Caco-2 (cell line): ENCODE results near the gene RXRG. TPM values are rescaled to one million over a fixed set of nuclear protein-coding genes. Genes with fewer than 3 reads are reported as not detected.

Experiments
- BruUV-seq: library from RNA; stranded (reverse); fragments of 400-500 nt; replicated peaks from 2 replicates; lab custom pipeline; 2021; lab: Mats Ljungman, UMichigan
- CTCF ChIA-PET: fragments of 300-600 bp; sonication (Branson Sonifier 250); formaldehyde crosslinking; loops from one replicate; lab custom pipeline; 2022; ENCODE audit warnings: antibody characterized with exemption; lab: Charles Lee
- POLR2A ChIA-PET: fragments of 300-600 bp; sonication (Branson Sonifier 250); formaldehyde crosslinking; loops from one replicate; lab custom pipeline; 2022; ENCODE audit warnings: antibody characterized with exemption; lab: Charles Lee
- DNase-seq, 2 experiments: peaks; one replicate each; pipeline versions ENCODE4 v3.0.0 to v3.0.0-alpha.2; 2020 to 2022
- H3K27me3 ChIP-seq: replicated peaks from 2 replicates; pipeline ENCODE4 v1.6.0; 2011; ENCODE audit warnings: low read length; ENCODE audit not compliant: control insufficient read depth, insufficient read depth
- H3K36me3 ChIP-seq: 2 replicates; pipeline ENCODE4 v1.5.1; 2011; ENCODE audit warnings: low read length; ENCODE audit not compliant: control insufficient read depth, insufficient read depth
- H3K4me1 ChIP-seq: fragments of 250-450 bp; sonication (Bioruptor Pico); 2 replicates; pipeline ENCODE4 v1.5.1; 2020; ENCODE audit warnings: mild to moderate bottlenecking
- H3K4me3 ChIP-seq: 2 replicates; pipeline ENCODE4 v1.5.1; 2011; ENCODE audit warnings: low read depth, mild to moderate bottlenecking, control low read depth, low read length
- H3K9me3 ChIP-seq: fragments of 250-450 bp; sonication (Bioruptor Pico); 2 replicates; pipeline ENCODE4 v1.5.1; 2020; ENCODE audit warnings: mild to moderate bottlenecking, moderate library complexity
- H3K27ac Mint-ChIP-seq: one replicate; pipeline ENCODE4 v1.8.0; 2022; ENCODE audit warnings: mixed read lengths; ENCODE audit not compliant: unreplicated experiment
- H3K27me3 Mint-ChIP-seq: one replicate; pipeline ENCODE4 v1.8.0; 2022; ENCODE audit warnings: mixed read lengths; ENCODE audit not compliant: insufficient read depth, unreplicated experiment
- H3K36me3 Mint-ChIP-seq: one replicate; pipeline ENCODE4 v1.8.0; 2022; ENCODE audit warnings: mild to moderate bottlenecking, mixed read lengths; ENCODE audit not compliant: insufficient read depth, unreplicated experiment
- H3K4me1 Mint-ChIP-seq: one replicate; pipeline ENCODE4 v1.8.0; 2022; ENCODE audit warnings: low read depth, mixed read lengths; ENCODE audit not compliant: unreplicated experiment
- H3K4me3 Mint-ChIP-seq: one replicate; pipeline ENCODE4 v1.8.0; 2022; ENCODE audit warnings: mild to moderate bottlenecking, moderate library complexity, mixed read lengths; ENCODE audit not compliant: unreplicated experiment
- H3K9me3 Mint-ChIP-seq: one replicate; pipeline ENCODE4 v1.8.0; 2022; ENCODE audit warnings: mixed read lengths; ENCODE audit not compliant: unreplicated experiment
- CTCF ChIP-seq, 2 experiments: fragments of 200-600 bp in 1 of 2; IDR thresholded peaks; 1 replicate in 1 of 2; 2 replicates in 1 of 2; pipeline versions ENCODE4 v1.5.1 to v1.8.0; 2011 to 2022; ENCODE audit warnings: antibody characterized with exemption in 1 of 2, control low read depth in 1 of 2, inconsistent platforms in 1 of 2, low read depth in 1 of 2, low read length in 1 of 2, mild to moderate bottlenecking in 1 of 2, moderate library complexity in 1 of 2; ENCODE audit not compliant: insufficient read depth in 1 of 2, severe bottlenecking in 1 of 2, unreplicated experiment in 1 of 2
- intact Hi-C: fragments of 100-400 bp; cut with micrococcal nuclease; formaldehyde crosslinking; loops from one replicate; pipeline ENCODE4 v1.10.0; 2022; ENCODE audit not compliant: unreplicated experiment
- total RNA-seq: library from RNA; stranded (reverse); gene quantifications from 2 replicates; pipeline ENCODE4 v1.2.3, GENCODE V29; 2022

The RXRG gene
- total RNA-seq, 1 experiment from 2014 or later: not detected

- ChIA-PET CTCF (no interaction called here), POLR2A (no interaction called here)
- H3K9me3 Mint-ChIP-seq: no peaks in the 10 kb centered on the region
- H3K4me1 ChIP-seq: no peaks in the 10 kb centered on the region
- no peak for DNase-seq
- no peak overlapping the region for H3K4me3 Mint-ChIP-seq
- H3K4me3 ChIP-seq: no peak overlapping the region
- BruUV-seq: no TSS peak
- H3K4me1 Mint-ChIP-seq: no peaks in the 10 kb centered on the region
- H3K27me3 ChIP-seq: peaks cover 2% of the 10 kb centered on the region; the same call in 1 of the 2 replicates
- intact Hi-C loops: no loop called here
- H3K9me3 ChIP-seq: no peaks in the 10 kb centered on the region
- H3K27me3 Mint-ChIP-seq: peaks cover 10% of the 10 kb centered on the region
- no peaks in the 10 kb centered on the region for H3K36me3 ChIP-seq
- H3K27ac Mint-ChIP-seq: no peak overlapping the region
- TF ChIP-seq CTCF (IDR thresholded peaks at IDR 0.05; ENCODE audit: insufficient read depth in 1 of 2, low read depth in 1 of 2, low read length in 1 of 2, severe bottlenecking in 1 of 2, unreplicated experiment in 1 of 2): no peak
- H3K36me3 Mint-ChIP-seq: no peaks in the 10 kb centered on the region
These were observed 18.2 kb downstream of the RXRG start for GRCh38 chr1:165426745-165427144.

- no peaks in the 10 kb centered on the region for H3K36me3 Mint-ChIP-seq
- H3K27me3 ChIP-seq: peaks cover 2% of the 10 kb centered on the region; the same call in 1 of the 2 replicates
- no peaks in the 10 kb centered on the region for H3K4me1 Mint-ChIP-seq
- POLR2A ChIA-PET: no interaction called here
- no peak for DNase-seq
- intact Hi-C loops: no loop called here
- no peaks in the 10 kb centered on the region for H3K9me3 ChIP-seq
- no TSS peak for BruUV-seq
- no peak overlapping the region for H3K27ac Mint-ChIP-seq
- TF ChIP-seq CTCF (IDR thresholded peaks at IDR 0.05; ENCODE audit: insufficient read depth in 1 of 2, low read depth in 1 of 2, low read length in 1 of 2, severe bottlenecking in 1 of 2, unreplicated experiment in 1 of 2): no peak
- no peaks in the 10 kb centered on the region for H3K9me3 Mint-ChIP-seq
- H3K36me3 ChIP-seq: no peaks in the 10 kb centered on the region
- H3K4me1 ChIP-seq: no peaks in the 10 kb centered on the region
- H3K4me3 ChIP-seq: no peak overlapping the region
- peaks cover 10% of the 10 kb centered on the region for H3K27me3 Mint-ChIP-seq
- CTCF ChIA-PET: no interaction called here
- H3K4me3 Mint-ChIP-seq: no peak overlapping the region
These were observed 19.3 kb downstream of the RXRG start for GRCh38 chr1:165425621-165426020.

- H3K9me3 Mint-ChIP-seq: no peaks in the 10 kb centered on the region
- ChIA-PET POLR2A (interaction anchor here (0.6 kb wide), 1 partner anchor 41 kb away, joined by 3 read pairs; no protein-coding TSS in a partner anchor), CTCF (no interaction called here)
- no TSS peak for BruUV-seq
- Histone ChIP-seq H3K27me3 (peaks cover 2% of the 10 kb centered on the region; the same call in 1 of the 2 replicates), H3K4me1 (no peaks in the 10 kb centered on the region), H3K9me3 (no peaks in the 10 kb centered on the region), H3K4me3 (no peak overlapping the region), H3K36me3 (no peaks in the 10 kb centered on the region)
- no peaks in the 10 kb centered on the region for H3K4me1 Mint-ChIP-seq
- H3K36me3 Mint-ChIP-seq: no peaks in the 10 kb centered on the region
- H3K27ac Mint-ChIP-seq: no peak overlapping the region
- intact Hi-C loops: no loop called here
- TF ChIP-seq CTCF (IDR thresholded peaks at IDR 0.05; ENCODE audit: insufficient read depth in 1 of 2, low read depth in 1 of 2, low read length in 1 of 2, severe bottlenecking in 1 of 2, unreplicated experiment in 1 of 2): no peak
- peaks cover 12% of the 10 kb centered on the region for H3K27me3 Mint-ChIP-seq
- no peak overlapping the region for H3K4me3 Mint-ChIP-seq
- no peak for DNase-seq
These were observed 20.3 kb downstream of the RXRG start for GRCh38 chr1:165424454-165425216.
